SK-N-SH (cell line): ENCODE results near the gene PLD1.

Experiments
- CTCF ChIP-seq: fragments of 200-600 bp; sonication (generic); IDR thresholded peaks from 2 replicates; pipeline ENCODE4 v1.6.1; 2017; ENCODE audit warnings: antibody characterized with exemption, mild to moderate bottlenecking, moderate library complexity
- GABPA ChIP-seq: IDR thresholded peaks from 2 replicates; pipeline ENCODE4 v1.4.0; 2012; ENCODE audit warnings: low read depth, mild to moderate bottlenecking
- NFIC ChIP-seq: IDR thresholded peaks from 2 replicates; pipeline ENCODE4 v1.4.0; 2012; ENCODE audit warnings: borderline replicate concordance
- POLR2AphosphoS5 ChIP-seq: IDR thresholded peaks from 2 replicates; pipeline ENCODE4 v1.6.1; 2012; ENCODE audit warnings: low read depth, low read length
- REST ChIP-seq: IDR thresholded peaks from 2 replicates; pipeline ENCODE4 v1.6.1; 2012; ENCODE audit warnings: mild to moderate bottlenecking, low read depth, low read length, moderate library complexity
- RFX5 ChIP-seq: IDR thresholded peaks from 2 replicates; pipeline ENCODE4 v1.6.1; 2012; ENCODE audit warnings: mild to moderate bottlenecking, improper control_type of control experiment, low read length
- TAF1 ChIP-seq: IDR thresholded peaks from 2 replicates; pipeline ENCODE4 v1.6.1; 2012; ENCODE audit warnings: low read depth, mild to moderate bottlenecking, low read length, moderate library complexity, borderline replicate concordance
- TEAD4 ChIP-seq: IDR thresholded peaks from 2 replicates; pipeline ENCODE4 v1.4.0; 2012; ENCODE audit warnings: mild to moderate bottlenecking, borderline replicate concordance; ENCODE audit not compliant: insufficient read depth

- no peak for TF ChIP-seq TEAD4
- no peak for TF ChIP-seq CTCF
- no peak for TF ChIP-seq REST
- no peak for TF ChIP-seq POLR2AphosphoS5
- TF ChIP-seq NFIC, result no peak
- TF ChIP-seq GABPA, result no peak
- TF ChIP-seq TAF1, result no peak
- no peak for TF ChIP-seq RFX5
These were observed 257.2 kb downstream of the PLD1 start for GRCh38 chr3:171553086-171553485.
